ENCODE results near the gene PTPRCAP.

Gene PTPRCAP

GRCh38 chr11:67465189-67465510 is 27.7 kb upstream of the PTPRCAP start:
- DNase-seq (ENCODE audit: low spot score): no peak

- peak; percentile 94 for DNase-seq (ENCODE audit: low spot score)
These were observed 27.1 kb upstream of the PTPRCAP start for GRCh38 chr11:67464411-67465188.

DNA sequence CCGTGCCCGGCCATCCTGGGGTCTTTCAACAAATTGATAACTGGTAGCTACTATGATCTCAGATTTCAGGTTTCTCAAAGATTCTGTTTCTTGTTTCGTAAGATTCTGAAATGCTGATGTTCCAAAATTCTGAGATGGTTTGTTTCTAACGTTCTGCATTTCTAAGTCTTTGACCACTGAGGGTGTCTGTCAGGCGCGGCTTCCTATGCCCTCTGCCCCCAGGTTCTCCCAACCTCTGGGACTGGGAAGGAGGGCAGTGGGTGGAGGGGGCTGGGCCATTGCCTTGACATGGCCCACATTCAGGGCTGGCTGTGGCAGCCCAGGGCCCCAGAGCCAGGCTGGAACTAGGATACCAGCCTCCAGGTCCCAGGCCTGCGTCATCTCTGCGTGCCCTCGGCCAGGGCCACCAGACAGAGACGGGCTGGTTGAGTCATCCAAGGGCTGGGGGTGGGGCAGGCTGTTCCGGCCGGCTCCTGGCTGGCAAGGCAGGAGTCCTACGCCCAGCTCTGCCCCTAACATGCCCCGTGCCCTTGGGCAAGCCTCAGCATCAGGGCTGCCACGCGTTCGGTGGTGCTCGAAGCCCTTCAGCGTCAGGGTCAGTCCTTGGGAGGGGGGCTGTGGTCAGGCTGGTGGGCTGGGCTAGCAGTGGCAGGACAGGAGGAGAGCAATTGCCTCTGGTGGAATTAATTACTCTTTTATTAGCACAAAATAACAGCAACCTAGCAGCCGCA is 26.4 kb upstream of the PTPRCAP start:
- DNase-seq (ENCODE audit: low spot score): no peak

DNA sequence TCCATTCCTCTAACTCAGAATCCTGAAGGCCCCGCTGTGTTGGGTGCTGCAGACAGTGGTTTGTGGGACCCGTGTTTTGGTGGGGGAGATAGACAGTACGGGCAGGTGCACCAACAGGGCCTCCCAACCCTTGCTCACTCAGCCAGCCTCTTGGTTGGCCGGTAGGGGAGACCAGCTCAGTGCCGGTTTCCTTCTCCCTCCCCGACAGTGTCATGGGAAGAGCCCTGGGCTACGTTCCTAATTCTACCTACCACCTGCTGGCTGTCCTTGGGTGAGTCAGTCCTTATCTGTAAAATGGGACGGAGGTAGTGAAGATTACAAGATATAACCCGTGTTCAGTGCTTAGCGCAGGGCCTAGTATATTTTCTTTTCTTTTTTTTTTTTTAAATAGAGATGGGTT is 25.7 kb upstream of the PTPRCAP start:
- DNase-seq (ENCODE audit: low spot score): no peak

DNA sequence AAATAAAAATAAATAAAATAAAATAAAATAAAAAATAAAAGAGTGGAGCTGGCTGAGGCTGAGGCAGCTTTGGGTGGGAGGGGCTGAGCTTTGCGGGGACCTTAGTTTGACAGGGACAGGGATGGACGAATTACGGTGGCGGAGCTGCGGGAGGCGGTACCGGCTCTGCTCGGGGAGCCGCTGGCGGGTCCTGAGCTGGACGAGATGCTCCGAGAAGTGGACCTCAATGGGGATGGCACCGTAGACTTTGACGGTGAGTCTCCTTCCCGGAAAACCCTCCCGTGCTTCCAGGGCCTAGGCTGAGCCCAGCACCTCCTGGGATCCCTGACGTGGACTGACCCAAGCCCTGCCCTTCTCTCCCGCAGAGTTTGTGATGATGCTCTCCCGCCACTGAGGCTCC is 20.8 kb upstream of the PTPRCAP start:
- DNase-seq (ENCODE audit: low spot score): no peak

GRCh38 chr11:67457453-67457852 is 20.0 kb upstream of the PTPRCAP start:
- no peak for DNase-seq (ENCODE audit: low spot score)

GRCh38 chr11:67456068-67456705 is 18.7 kb upstream of the PTPRCAP start:
- DNase-seq (ENCODE audit: low spot score): no peak

DNA sequence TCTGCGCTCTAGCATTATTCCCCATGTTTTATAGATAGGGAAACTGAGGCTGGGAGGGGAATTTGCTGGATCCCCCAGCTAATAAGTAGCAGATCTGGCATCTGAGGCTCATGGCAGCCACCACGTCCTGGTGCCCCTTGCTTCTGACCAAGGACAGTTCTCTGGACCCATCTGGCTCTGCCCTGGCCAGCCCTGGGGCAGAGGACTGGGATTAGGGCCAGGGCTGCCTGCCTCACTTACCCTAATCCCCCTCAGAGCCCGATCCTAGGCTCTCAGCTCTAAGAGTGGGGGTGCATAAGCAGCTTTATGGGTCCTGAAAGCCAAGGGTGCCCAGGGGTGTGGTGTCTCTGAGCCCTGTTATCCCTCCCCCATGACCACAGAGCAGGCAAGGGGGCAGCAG is 17.6 kb upstream of the PTPRCAP start, which contains the start of gene CABP4:
TSS of gene CABP4 (plus strand) at position 301 of the 400 bp plus-strand sequence. CDS start at position 371, 70 bp downstream.
- DNase-seq (ENCODE audit: low spot score): no peak

- DNase-seq (ENCODE audit: low spot score): no peak
These were observed 16.6 kb upstream of the PTPRCAP start for GRCh38 chr11:67453816-67454732.

DNA sequence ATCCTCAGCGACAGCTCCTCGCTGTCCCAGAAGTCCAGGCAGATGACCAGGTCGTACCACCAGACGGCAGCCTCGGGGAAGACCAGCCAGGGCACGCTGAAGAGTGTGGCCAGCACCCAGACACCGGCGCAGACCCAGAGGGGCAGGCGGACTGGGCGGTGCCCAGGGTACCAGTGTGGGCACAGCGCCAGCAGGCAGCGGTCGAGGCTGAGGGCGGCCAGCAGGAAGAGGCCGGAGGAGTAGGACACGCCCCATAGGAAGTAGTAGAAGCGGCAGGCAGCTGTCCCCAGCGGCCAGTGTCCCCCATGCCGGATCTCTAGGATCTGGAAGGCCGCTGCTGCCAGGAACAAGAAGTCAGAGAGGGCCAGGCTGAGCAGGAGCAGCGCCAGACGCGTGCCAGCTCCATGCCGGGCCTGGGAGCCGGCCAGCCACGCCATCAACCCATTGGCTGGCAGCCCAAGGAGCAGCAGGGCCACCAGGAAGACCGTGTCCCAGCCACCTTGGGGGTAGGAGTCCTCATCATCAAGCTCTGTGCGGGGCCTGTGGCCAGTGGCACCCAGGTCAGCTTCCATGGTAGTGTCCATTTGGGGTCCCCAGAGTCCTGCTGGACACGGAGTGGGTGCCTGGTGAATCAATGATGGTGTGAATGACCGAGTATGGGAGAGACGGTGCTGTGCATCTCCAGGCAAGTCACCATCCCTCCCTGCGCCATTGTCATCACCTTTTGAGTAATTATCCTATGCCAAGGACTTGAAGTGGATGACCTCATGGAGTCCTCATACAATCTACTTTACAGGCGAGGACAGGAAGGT is 14.9 kb upstream of the PTPRCAP start, which contains the start of gene GPR152:
TSS of gene GPR152 (minus strand) at position 589 of the 812 bp plus-strand sequence. CDS start at position 584, 5 bp downstream.
- no peak for DNase-seq (ENCODE audit: low spot score)

GRCh38 chr11:67451658-67451976 is 14.1 kb upstream of the PTPRCAP start:
- no peak for DNase-seq (ENCODE audit: low spot score)

GRCh38 chr11:67450796-67451657 is 13.5 kb upstream of the PTPRCAP start:
- DNase-seq (ENCODE audit: low spot score): no peak

DNA sequence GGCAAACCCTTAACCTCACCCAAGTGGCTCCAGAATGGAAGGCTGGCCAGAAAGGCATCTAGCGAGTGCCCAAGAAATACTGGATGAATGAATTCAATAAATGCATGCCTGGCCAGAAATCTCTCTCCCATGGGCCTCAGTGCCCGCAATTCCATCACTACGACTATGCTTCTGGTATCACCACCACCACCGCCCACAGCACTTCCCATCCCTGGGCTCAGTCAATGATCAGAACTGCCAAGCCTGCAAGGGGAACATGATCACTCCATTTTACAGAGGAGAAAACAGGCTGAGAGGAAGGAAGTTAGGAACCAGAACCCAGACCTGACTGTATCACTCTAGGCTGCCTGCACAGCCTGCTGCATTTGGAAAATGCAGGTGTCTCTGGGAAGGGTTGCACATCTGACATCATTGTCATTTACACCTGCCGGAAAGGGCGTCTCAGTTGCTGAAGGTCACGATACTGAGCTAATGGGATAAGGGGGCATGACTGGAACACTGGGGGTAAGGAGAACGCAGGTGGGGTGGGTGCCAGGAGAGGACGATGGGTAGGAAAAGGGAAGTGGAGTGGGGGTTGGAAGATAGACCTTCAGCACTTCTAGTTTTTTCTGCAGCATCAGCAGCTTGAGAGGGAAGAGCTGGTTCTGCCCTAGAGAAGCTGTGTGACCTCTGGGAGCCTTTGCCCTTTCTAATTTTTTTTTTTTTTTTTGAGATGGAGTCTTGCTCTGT is 11.8 kb upstream of the PTPRCAP start:
- no peak for DNase-seq (ENCODE audit: low spot score)

DNA sequence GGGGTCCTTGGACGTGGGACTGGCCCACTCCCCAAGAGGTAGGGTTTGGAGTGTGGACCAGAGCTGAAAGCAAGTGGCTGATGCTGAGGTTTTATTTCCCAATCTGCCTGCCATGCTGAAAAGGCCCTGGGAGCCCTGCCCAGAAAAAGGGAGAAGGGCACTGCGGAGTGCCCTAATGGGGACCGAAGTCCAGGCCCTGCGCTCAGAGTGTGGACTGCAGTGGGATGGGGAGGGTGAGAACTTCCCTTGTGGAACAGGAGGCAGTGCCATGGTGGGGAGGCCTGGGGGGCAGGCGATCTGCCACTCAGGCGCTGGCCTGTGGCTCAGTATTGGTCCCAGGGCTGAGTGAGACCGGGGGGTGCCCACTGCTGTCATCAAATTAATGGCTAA is 10.7 kb upstream of the PTPRCAP start:
- no peak for DNase-seq (ENCODE audit: low spot score)

- no peak for DNase-seq (ENCODE audit: low spot score)
These were observed 8.0 kb upstream of the PTPRCAP start for GRCh38 chr11:67445515-67445914.

GRCh38 chr11:67442504-67443404 is 5.3 kb upstream of the PTPRCAP start:
- no peak for DNase-seq (ENCODE audit: low spot score)

- DNase-seq (ENCODE audit: low spot score): no peak
These were observed 4.4 kb upstream of the PTPRCAP start for GRCh38 chr11:67441731-67442351.

DNA sequence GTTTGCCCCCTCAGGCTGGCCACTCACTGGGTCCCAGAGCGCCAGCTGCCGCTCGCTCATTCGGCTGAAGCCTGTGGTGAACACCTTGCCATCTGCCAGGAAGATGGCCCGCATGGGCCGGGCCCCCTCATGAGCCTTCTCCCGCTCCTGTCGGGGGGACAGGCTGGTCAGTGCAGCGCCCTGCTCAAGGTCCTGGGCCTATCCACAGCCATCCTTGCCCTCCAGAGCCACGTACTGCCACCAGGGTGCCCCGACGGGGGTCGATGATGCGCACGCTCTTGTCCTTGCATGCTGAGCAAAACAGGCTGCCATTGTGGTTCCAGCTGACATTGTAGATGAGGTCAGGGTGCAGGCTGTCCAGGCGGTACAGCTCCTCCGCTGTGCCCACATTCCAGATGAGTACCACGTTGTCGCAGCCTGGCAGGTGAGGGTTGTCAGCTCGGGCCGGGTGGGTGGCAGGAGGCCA is 3.6 kb upstream of the PTPRCAP start:
- no peak for DNase-seq (ENCODE audit: low spot score)

Data from CD4-positive, alpha-beta T cell treated with Interleukin-15 for 4 hours (primary cell).